GM19023 (cell line): ENCODE results near the gene CDKN2AIPNL.
"Not testable (repeated sequence)": the region's sequence is repeated elsewhere in the genome, so short reads cannot be mapped to it uniquely, and the experiment has no call there.

ENCODE experiments used
- ATAC-seq: cut with Tn5 transposase; IDR thresholded peaks from one replicate; pipeline ENCODE4 v1.9.1; 2021; ENCODE audit warnings: mild to moderate bottlenecking, moderate library complexity; ENCODE audit not compliant: unreplicated experiment

CDKN2AIPNL gene

DNA sequence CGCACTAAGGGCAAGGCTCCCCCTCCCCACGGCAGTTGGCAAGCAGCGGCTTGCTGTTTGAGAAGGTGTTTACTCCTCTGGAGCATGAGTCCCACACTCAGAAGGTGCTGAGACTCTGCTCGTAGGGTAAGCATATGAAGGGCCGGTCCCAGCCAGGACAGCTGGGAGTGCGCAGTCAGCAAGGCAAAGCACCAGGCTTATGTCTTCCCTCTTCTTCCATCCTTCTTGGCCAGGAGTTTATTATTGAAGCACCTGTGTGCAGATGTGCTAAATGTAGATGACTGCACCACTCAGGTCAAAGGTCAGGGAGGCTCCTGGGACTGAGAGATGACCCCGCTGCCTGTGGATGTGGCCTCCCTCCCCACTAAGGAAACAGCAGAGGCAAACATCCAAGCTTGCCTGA lies 27.0 kb upstream of the CDKN2AIPNL start:
- ATAC-seq = no peak

DNA sequence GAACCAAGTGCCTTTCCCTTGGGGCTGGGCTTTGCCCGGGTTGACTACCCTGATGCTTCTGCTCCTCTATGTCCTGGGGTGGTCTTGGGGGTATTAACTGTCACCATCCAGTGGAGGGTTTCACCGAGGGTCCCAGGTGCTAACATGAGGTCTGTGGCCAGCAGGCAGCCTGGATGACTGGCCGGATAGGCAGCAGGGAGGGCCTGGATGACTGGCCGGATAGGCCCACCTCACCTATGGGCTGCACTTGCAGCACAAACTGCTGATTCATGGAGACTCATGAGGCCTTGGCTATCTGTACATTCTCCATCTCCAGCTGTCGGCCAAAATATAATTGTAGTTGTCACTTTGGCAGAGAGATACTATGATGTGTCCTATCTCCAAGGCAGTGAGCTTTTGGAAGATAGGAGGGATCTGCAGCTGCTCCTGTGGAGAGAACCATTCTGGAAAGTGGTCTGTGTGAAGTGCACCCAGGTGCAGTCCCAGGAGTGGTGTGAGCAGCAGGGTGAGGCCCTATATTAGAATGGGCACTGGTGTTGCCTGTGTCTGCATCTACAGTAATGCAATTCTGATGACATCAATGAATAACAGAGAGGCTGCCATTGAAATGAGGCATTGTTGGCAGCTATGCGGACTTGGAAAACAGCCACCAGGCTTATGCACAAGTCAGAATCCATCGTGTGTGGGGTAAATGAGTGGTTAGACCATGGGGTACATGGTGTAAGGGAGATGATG lies 26.3 kb upstream of the CDKN2AIPNL start:
- ATAC-seq = no peak

DNA sequence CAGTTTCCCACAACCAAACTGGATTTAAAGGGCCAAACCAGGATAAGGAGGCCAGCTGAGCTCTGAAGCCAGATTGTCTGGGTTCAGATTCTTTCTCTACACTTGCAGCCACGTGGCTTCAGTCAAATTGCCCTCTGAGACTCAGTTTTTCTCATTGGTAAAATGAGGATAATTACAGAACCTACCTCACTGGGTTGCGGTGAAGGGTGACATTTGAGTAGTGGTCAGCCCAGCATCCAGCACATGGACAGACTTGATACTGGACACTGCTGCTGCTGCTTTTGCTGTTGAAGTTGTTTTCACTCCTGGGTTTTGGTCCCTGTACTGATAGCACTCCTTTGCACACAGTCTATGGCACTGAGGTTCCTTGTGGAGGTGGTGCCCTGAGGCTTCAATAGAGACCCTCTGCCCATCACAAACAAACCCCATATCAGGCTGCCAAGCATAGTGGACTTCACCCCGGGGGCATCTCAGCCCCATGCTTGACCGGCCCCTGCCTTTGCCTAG lies 25.7 kb upstream of the CDKN2AIPNL start:
- no peak for ATAC-seq

DNA sequence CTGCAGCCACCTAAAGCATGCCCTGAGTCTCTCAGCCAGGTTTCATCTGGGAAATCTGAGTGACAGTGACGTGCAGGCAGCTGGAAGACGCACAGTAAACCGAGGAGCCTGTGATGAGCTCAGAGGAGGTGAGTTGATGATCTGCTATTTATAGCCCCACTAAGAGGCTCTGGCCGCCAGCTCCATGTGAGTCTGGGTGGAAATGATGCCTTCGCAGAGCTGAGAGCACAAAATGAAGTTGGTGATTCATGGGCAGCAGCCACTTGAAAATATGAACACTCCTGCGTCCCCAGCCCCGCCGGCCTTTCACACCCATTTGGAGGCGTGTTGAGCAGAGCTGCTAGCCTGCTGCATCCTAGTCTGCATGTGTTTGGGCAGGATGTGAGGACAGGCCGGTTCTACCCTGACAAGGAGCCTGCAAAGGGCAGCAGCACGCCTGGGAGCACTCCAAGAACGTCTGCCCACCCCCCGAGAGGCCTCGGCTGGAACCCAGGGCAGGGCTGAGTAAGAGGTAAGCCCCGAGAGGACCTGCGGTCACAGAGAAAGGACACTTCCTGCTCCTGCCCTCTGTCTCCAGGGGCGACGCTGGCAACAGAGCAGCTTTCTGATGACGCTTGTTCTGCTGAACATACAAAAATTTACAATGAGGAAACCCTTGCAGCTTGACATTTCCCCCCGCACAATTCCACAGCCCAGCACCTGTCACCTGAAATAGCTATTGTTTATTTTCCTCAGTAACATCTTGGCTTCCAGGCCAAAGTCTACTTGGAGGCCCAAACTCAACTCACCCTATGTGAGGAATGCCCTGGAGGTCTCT lies 25.1 kb upstream of the CDKN2AIPNL start:
- ATAC-seq = peak; percentile 76

DNA sequence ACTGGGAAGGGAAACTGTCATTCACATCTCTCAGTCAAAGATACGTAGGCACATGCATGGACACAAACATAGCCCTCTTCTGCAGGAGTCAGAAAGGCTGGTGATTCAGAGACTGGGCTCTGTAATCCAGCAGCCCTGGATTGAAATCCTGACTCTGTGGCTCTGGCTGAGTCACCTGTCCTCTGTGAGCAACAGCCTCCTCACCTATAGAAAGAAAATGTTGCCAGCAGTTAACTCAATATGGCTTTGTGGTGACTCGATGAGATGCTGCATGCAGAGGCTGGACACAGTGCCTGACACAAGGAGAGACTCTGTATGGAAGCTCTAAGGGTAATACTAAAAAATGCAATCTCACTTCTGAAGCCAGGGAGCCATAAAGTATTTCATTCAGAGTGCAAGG lies 23.9 kb upstream of the CDKN2AIPNL start:
- ATAC-seq = no peak

DNA sequence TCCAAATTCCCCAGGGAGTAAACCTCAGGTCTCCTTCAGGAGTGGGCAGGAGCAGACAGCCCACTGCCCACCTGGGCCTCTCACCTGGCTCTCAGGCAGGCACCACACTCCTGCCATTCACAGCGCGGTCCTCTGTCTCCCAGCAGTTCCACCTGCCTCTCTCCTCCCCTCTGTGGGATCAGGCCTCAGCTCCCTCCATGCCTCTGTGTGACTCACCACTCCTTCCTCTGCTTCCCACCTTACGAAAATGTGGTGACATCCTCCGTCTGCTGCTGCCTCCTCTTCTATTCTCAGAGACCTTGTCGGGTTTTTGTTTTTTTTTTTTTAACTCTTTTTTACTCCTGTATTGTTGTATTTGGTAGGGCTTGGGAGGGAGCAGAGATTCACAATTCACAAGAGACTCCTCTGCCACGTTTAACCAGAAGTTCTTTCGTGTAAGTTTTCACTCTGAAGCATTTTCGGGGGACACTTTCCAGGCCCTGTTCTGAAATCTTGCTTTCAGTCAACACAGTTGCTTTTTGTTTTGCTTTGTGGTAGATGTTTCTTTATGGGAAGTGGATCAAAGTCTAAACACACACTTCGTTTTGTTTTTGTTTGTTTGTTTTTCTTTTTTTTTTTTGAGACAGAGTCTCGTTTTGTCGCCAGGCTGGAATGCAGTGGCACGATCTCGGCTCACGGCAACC lies 21.1 kb upstream of the CDKN2AIPNL start:
- ATAC-seq = no peak

DNA sequence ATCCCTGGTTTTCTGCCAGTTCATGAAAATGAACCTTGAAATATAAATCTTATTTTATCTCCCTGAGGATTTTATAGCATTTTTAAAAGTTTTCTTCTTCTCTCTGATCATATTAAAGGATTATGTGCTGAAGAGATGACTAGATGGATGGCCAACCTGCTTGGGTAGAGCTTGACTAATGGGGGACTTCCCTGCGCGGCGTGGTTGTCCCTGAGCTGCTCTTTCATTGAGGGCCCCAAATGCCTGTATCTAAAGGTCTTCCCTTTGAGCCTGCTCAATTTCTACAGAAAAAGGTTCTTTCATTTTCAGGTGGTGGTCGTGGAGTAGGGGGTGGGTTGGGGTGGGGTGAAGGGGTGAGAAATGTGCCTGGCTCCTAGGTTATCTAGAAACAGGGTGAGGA lies 20.5 kb upstream of the CDKN2AIPNL start:
- ATAC-seq = no peak

DNA sequence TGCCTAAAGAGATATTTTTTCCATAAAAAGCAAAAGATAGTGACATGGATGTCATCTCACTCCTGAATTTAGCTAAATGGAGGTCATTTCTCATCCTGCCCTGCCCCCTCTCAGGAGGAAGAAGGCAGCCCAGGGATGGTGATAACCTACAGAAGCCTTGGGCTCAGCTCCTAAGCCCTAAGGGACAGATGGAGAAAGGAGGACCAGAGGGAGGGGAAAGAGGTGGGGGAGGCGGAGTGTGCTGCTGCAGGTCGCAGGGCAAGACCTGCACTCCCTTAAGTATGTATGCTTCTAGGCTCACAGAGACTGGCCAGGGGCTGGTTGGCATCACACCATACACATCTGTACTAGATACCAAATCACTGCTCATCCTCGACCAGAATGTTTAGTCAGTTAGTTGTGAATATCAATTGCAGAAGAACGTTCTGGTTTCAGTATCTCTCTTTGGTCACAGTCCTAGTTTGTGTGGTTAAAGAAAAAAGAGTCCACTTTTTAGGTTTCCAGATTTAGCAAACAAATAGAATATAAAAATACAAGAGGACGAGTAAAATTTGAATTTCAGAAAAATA lies 18.4 kb upstream of the CDKN2AIPNL start:
- no peak for ATAC-seq

DNA sequence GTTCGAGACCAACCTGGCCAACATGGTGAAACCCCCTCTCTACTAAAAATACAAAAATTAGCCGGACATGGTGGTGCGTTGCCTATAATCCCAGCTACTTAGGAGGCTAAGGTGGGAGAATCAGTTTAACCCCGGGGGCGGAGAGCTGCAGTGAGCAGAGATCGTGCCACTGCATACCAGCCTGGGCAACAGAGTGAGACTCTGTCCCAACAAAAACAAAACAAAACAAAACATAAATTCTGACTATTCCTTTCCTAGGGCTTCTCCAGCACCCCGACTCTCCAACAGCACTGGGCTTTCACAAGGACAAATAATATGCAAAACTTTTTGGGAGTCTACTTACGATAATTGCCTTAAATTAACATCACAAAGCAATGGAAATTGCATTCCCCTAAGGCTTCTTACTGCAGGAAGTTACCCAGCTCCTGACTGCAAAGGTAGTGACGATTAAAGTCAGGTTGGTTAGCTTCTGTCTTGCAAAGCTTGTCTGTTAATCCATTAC lies 15.9 kb upstream of the CDKN2AIPNL start:
- no peak for ATAC-seq

DNA sequence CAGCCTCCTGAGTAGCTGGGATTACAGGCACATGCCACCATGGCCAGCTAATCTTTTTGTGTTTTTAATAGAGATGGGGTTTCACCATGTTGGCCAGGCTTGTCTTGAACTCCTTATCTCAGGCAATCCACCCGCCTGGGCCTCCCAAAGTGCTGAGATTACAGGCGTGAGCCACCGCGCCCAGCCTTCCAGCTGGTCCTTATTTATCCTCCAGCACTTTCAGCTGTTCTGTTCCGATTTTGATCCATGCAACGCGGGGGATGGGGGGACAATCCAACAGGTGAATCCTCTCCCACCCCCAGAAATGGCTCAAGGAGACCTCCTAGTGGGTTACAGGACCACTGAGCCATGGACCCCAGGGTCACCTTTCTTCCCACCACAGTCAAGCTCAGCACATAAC lies 14.7 kb upstream of the CDKN2AIPNL start:
- no peak for ATAC-seq

DNA sequence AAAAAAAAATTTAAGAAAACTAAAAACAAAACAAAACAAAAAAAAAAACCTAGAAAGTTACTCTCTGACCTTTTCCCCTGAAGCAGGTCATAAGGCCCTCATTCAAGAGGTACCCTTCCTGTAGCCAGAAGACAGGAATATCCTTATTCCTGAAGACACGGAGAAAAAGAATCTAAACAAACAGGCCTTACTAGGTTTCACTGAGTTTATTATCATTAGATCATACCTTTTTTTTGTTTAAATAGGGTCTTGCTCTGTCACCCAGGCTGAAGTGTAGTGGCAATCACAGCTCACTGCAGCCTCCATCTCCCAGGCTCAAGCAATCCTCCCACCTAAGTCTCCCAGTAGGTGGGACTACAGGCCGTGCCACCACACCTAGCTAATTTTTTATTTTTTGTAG lies 11.7 kb upstream of the CDKN2AIPNL start:
- ATAC-seq = no peak

DNA sequence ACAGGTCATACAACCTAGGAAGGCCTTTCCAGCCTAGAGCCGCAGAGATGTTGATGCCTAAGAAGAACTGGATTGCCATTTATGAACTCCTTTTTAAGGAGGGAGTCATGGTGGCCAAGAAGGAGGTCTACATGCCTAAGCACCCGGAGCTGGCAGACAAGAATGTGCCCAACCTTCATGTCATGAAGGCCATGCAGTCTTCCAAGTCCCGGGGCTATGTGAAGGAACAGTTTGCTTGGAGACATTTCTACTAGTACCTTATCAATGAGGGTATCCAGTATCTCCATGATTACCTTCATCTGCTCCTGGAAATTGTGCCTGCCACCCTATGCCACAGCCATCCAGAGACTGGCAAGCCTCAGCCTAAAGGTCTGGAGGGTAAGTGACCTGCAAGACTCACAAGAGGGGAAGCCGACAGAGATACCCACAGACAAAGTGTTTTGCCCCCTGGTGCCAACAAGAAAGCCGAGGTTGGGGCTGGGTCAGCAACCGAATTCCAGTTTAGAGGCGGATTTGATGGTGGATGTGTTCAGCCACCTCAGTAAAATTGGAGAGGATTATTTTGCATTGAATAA lies 11.2 kb upstream of the CDKN2AIPNL start:
- no peak for ATAC-seq

DNA sequence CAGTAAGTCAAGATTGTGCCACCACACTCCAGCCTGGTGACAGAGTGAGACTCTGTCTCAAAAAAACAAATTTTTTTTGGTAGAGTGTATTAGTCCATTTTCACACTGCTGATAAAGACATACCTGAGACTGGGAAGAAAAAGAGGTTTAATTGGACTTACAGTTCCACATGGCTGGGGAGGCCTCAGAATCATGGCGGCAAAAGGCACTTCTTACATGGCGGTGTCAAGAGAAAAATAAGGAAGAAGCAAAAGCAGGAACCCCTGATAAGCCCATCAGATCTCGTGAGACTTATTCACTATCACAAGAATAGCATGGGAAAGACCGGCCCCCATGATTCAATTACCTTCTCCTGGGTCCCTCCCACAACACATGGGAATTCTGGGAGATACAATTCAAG lies 9.4 kb upstream of the CDKN2AIPNL start:
- ATAC-seq = not testable (repeated sequence)

DNA sequence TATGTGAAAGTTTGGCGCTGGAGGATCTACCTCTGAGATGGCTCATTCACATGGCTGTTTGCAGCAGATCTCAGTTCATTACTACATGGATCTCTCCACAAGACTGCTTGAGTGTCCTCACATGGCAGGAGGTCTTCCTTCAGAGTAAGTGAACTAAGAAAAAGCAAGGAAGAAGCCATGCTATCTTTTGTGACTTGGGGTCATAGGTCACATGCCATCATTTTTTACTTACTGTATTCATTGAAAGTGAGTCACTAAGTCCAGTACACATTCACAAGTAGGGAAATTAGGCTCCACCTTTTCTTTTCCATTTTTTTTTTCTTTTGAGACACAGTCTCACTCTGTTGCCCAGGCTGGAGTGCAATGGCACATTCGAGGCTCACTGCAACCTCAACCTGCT lies 8.7 kb upstream of the CDKN2AIPNL start:
- no peak for ATAC-seq

DNA sequence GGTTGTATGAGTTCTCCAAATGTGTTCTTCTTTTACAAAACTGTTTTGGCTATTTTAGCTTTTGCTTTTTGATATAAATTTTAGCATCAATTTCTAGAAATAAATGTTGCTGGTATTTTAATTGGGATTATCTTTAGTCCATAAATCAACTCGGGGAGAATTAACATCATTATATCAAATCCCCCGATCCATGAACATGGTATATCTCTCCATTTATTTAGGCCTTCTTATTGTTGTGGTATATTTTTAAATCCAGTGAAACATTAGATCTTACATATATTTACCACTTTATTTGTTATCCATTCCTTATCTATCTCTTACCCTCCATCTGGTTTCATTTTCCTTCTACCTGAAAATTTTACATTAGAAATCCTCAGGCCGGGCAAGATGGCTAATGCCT lies 7.3 kb upstream of the CDKN2AIPNL start:
- ATAC-seq = no peak

DNA sequence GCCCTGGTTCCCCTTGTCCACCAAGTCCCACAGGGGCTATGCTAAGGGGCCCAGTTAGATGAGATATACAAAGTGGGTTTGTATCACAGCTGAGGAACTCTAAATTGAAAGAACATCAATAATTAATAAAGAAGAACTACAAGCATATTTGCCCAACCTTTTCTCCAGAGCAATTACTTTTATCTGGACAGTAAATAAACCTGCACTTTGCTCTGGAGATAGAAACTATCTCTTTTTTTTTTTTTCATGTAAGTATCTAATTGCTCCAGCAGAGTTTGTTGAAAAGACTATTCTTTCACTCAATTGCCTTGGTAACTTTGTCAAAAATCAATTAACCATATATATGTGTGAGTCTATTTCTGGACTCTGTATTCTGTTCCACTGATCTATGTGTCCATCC lies 6.0 kb upstream of the CDKN2AIPNL start:
- ATAC-seq = no peak

DNA sequence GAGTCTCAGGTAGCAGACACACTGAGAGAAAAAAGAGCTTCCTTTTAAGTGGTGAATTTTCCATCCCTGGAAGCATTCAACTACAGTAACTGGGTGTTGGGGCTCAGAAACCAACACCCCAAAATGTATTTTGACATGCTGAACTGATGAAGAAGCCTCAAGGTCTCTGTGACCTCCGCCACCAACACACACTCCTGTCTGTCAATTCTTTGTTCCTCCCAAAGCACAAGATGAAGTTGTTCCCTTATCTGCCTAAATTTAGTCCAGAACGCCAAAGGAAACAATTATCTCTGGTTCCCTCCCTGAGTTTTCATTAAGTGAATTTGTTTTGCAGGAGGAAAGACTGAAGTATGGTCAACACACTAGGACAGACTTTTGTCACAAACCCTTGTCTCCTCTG lies 1.4 kb upstream of the CDKN2AIPNL start:
- ATAC-seq = no peak

DNA sequence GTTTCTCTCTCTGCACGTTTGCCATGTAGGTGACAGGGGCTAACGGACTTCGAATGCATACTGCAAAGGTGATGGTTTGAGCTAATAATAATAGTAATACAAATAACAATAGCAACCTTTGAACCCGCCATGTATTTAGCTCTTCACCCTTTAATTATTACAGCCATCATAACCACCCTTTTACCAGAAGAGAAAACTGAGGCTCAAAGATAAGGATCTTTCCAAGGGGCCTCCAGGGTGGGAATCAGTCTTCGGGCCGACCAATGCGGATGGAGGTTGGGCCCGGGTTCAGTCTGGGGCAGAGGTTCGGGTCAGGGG lies 494 bp downstream of the CDKN2AIPNL start:
- no peak for ATAC-seq

DNA sequence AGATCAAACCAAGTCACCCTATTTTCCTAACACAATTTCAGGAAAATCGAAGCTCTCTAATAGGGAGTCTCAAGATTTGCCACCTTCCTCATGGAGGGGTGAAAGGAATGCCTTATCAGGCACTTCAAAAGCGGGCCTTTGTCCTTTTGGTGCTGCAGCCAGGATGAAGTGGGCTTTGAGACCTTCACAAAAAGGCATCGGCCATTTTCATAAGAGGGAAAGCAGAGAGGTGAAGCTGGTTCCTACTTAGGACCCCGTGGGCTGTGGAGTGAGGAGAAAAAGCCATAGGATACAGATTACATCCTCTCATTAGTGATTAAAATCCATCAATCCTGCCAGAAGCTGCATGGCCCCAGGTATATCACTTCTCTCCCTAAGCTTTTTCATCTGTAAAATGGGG lies 859 bp downstream of the CDKN2AIPNL start:
- no peak for ATAC-seq

DNA sequence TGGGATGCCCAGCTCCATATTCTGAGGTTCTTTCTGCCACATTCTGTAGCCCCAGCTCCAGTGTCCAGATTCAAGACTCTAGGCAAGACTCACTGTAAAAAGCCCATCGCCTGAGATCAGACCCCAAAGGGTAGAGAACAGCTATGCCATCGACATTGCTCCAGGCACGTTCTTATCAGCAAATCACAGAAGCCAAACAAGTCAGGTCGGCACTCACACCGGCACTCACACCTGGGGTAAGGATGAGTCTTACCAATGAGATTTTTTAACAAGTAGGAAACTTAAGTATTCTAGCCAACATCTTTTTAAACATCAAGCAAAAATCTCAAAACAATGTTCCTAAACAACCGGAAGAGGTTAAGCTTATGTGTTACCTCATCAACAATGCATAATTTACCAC lies 2.4 kb downstream of the CDKN2AIPNL start:
- ATAC-seq = no peak

DNA sequence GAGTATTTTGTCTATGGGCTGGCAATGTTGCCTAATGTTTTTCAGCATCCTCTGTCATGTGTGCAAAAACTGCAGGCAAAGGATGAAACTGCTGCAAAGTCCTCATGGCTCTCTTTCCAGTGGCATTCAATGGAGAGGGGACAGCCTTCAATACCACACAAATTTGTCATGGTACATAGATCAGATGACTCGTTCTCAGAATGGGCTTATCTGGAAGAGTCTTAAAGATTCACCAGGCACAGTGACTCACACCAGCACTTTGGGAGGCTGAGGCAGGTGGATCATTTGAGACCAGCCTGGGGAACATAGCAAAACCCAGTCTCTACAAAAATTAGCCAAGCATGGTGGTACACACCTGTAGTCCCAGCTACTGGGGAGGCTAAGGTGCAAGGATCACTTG lies 5.3 kb downstream of the CDKN2AIPNL start:
- ATAC-seq = no peak
